Measurements from ENCODE around the gene HIPK2. TPM values are rescaled to one million over a fixed set of nuclear protein-coding genes. Genes with fewer than 3 reads are reported as not detected.

The HIPK2 gene
- total RNA-seq, 1 experiment from 2014 or later, result 33.4 TPM

DNA sequence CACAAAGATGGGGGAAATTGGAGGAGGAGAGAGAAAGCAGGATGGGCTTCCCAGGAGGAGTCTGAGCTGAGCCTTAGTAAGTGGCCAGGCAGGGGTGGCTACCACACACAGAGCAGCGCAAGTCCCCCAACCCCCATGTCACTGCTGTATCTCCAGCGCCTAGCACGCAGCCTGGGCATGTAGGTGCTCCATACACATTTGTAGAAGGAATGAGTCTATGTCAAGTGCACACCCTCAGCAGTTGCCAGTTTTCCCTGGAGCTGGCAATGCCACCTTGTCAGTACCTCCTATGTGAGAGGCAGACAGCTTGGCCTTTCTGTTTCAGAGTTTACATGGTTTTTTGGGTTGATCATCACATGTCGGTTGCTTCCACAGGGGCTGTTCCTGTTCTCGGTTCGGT, 138.2 kb downstream of the HIPK2 start:
- TF ChIP-seq CTCF (IDR thresholded peaks at IDR 0.05; ENCODE audit: unreplicated experiment), result no peak
- intact Hi-C loops (cut with micrococcal nuclease; ENCODE audit: unreplicated experiment), result no loop called here
- CTCF ChIA-PET, result no interaction called here

GRCh38 chr7:139635526-139636302, 142.1 kb downstream of the HIPK2 start:
- DNase-seq, result no peak
- Mint-ChIP-seq H3K27ac (ENCODE audit: unreplicated experiment) (peak overlapping the region; percentile 48), H3K4me3 (ENCODE audit: low read depth, unreplicated experiment) (no peak overlapping the region), H3K27me3 (ENCODE audit: unreplicated experiment) (no peaks in the 10 kb centered on the region), H3K4me1 (ENCODE audit: low read depth, unreplicated experiment) (no peaks in the 10 kb centered on the region), H3K36me3 (ENCODE audit: insufficient read depth, unreplicated experiment) (no peaks in the 10 kb centered on the region), H3K9me3 (ENCODE audit: low read depth, unreplicated experiment) (no peaks in the 10 kb centered on the region)
- BruUV-seq (replicated peaks), result no TSS peak
- CTCF ChIA-PET, result no interaction called here
- intact Hi-C loops (cut with micrococcal nuclease; ENCODE audit: unreplicated experiment), result no loop called here
- TF ChIP-seq CTCF (IDR thresholded peaks at IDR 0.05; ENCODE audit: unreplicated experiment), result no peak

More for the DNA sequence above, 138.2 kb downstream of the HIPK2 start:
- Mint-ChIP-seq H3K36me3 (ENCODE audit: insufficient read depth, unreplicated experiment) (no peaks in the 10 kb centered on the region), H3K27ac (ENCODE audit: unreplicated experiment) (no peak overlapping the region), H3K4me3 (ENCODE audit: low read depth, unreplicated experiment) (no peak overlapping the region), H3K27me3 (ENCODE audit: unreplicated experiment) (no peaks in the 10 kb centered on the region), H3K4me1 (ENCODE audit: low read depth, unreplicated experiment) (no peaks in the 10 kb centered on the region), H3K9me3 (ENCODE audit: low read depth, unreplicated experiment) (no peaks in the 10 kb centered on the region)
- DNase-seq, result no peak
- BruUV-seq (replicated peaks), result no TSS peak

DNA sequence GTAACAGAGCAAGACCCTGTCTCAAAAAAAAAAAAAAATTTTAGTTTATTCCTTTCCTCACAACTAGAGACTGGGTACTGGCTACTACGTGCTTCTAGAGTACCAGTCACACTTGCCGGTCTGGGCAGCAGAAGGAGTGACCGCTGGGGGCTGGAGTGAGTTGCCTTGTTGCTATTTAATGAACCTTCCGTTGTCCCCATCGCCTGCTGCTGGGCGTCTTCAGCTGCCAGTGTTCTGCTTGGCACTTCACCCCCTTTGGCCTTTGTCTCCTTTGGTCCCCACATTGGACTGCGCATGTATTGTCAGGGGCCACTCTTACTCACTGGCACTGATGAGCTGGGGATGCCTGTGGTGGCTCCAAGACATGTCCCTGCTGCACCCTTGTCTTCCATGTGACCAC, 143.7 kb downstream of the HIPK2 start:
- Mint-ChIP-seq H3K36me3 (ENCODE audit: insufficient read depth, unreplicated experiment) (no peaks in the 10 kb centered on the region), H3K4me3 (ENCODE audit: low read depth, unreplicated experiment) (no peak overlapping the region), H3K27me3 (ENCODE audit: unreplicated experiment) (no peaks in the 10 kb centered on the region), H3K4me1 (ENCODE audit: low read depth, unreplicated experiment) (no peaks in the 10 kb centered on the region), H3K9me3 (ENCODE audit: low read depth, unreplicated experiment) (no peaks in the 10 kb centered on the region), H3K27ac (ENCODE audit: unreplicated experiment) (no peak overlapping the region)
- no peak for DNase-seq
- BruUV-seq (replicated peaks), result no TSS peak
- CTCF ChIA-PET, result no interaction called here
- TF ChIP-seq CTCF (IDR thresholded peaks at IDR 0.05; ENCODE audit: unreplicated experiment), result no peak
- intact Hi-C loops (cut with micrococcal nuclease; ENCODE audit: unreplicated experiment), result no loop called here

GRCh38 chr7:139631520-139632031, 146.2 kb downstream of the HIPK2 start:
- no peaks in the 10 kb centered on the region for H3K9me3 Mint-ChIP-seq (ENCODE audit: low read depth, unreplicated experiment)

More at GRCh38 chr7:139631520-139632031, 146.2 kb downstream of the HIPK2 start:
- Mint-ChIP-seq H3K27ac (ENCODE audit: unreplicated experiment) (no peak overlapping the region), H3K4me1 (ENCODE audit: low read depth, unreplicated experiment) (no peaks in the 10 kb centered on the region), H3K27me3 (ENCODE audit: unreplicated experiment) (no peaks in the 10 kb centered on the region), H3K36me3 (ENCODE audit: insufficient read depth, unreplicated experiment) (no peaks in the 10 kb centered on the region), H3K4me3 (ENCODE audit: low read depth, unreplicated experiment) (no peak overlapping the region)
- no peak for DNase-seq
- no TSS peak for BruUV-seq (replicated peaks)
- TF ChIP-seq CTCF (IDR thresholded peaks at IDR 0.05; ENCODE audit: unreplicated experiment), result no peak
- intact Hi-C loops (cut with micrococcal nuclease; ENCODE audit: unreplicated experiment), result no loop called here
- CTCF ChIA-PET, result no interaction called here

Data from Calu3 (cell line).